CD4-positive, alpha-beta T cell treated with Interleukin-2 at 100 ng/mL for 4 hours (primary cell): Measurements from ENCODE around the gene RND1.
"Not testable (repeated sequence)": the region's sequence is repeated elsewhere in the genome, so short reads cannot be mapped to it uniquely, and the experiment has no call there.

Experiments used
- DNase-seq: peaks from one replicate; pipeline ENCODE4 v3.0.0-alpha.2; 2020; ENCODE audit warnings: low spot score

RND1 gene

DNA sequence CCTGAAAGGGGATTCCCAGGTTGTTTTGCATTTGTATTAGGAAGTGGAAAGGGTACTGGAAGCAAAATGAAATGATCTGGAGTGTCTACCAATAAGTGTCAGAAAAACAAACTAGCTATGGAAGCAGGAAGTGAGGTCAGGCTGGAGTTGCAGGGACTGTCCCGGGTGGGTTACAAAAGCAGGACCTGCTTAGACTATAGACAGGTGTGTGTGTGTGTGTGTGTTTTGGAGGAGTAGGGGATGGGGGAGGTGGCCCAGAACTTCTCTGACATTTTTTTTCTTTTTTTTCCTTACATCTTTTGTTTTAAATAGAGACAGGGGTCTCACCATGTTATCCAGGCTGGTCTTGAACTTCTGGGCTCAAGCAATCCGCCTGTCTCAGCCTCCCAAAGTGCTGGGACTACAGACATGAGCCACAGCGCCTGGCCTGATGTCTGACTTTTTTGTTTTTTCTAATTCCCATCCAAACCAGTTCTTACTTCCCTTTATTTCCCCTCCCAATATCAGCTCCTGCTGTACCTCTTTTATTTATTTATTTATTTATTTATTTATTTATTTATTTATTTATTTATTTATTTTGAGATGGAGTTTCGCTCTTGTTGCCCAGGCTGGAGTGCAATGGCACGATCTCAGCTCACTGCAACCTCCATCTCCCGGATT lies 512 bp upstream of the RND1 start:
- no peak for DNase-seq

DNA sequence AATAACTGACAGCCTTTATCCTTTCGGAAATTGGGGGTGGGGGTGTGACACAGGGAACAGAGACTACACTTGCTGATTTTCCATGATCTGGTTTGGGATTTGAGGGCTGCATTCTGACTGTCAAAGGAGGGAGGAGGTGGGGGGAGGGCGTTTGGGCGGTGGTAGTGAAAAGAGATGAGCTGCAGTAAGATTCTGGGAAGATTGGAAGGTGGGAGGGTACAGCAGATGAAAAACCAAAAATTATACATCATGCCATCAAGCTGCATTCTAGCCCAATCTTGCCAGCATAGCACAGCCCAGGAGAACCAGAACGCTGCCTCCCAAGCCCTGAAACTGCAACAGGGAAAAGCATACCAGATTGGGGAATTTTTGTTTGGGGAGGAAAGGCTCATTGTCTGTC lies 2.4 kb downstream of the RND1 start:
- DNase-seq = no peak

DNA sequence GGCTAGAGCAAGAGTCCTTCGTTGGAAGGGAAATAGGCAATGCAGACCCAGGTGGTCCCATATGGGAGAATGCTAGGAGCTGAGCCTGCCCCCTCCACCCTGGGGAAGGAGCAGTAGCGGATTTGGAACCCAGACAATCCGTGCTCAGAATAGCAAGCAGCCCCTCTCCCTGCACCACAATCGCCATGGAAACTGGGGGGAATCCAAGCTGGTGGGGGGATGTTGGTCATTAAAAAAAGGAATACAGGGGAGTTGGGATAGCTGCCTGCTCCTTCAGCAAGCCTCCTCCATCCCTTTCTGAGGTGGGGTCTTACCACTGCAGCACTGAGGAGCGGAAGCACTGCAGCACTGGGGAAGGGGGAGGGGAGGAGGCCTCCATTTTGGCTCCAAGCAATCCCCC lies 2.9 kb downstream of the RND1 start:
- no peak for DNase-seq

DNA sequence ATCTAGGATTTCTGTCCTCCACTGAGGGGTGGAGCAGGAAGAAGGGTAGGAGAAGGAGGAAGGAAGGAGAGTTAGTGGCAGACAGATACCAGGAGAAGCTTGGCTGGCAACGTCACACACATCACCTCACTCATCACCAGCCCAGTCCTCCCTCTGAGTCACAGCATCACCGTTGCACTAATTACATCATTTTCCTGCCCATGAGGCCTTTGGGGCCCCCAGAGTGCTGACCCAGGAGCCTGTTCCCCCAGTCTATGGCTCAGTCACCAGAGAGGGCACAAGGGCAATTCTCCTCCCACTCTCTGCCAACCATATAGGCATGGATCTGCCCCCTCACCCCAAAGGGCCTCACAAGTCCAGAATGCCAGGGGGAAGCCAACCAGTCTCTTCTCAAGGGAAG lies 4.6 kb downstream of the RND1 start:
- no peak for DNase-seq

DNA sequence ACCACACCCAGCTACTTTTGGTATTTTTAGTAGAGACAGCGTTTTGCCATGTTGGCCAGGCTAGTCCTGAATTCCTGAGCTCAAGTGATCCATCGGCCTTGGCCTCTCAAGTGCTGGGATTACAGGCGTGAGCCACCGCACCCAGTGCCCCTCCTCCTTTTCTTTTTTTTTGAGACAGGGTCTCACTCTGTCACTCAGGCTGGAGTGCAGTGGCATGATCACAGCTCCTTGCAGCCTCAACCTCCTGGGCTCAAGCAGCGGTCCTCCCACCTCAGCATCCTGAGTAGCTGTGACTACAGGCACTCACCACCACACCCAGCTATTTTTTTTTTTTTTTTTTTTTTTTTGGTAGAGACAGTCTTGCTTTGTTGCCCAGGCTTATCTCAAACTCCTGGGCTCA lies 5.4 kb downstream of the RND1 start:
- not testable (repeated sequence) for DNase-seq

DNA sequence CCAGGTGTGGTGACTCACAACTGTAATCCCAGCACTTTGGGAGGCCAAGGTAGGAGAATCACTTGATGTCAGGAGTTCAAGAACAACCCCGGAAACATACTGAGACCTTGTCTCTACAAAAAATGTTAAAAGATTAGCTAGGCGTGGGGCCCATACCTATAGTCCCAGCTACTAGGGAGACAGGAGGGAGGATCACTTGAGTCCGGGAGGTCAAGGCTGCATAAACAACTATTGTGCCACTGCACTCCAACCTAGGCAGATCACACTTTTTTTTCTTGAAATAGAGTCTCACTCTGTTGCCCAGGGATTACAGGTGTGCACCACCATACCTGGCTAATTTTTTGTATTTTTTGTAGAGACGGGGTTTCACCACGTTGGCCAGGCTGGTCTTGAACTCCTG lies 6.1 kb downstream of the RND1 start:
- DNase-seq = no peak

DNA sequence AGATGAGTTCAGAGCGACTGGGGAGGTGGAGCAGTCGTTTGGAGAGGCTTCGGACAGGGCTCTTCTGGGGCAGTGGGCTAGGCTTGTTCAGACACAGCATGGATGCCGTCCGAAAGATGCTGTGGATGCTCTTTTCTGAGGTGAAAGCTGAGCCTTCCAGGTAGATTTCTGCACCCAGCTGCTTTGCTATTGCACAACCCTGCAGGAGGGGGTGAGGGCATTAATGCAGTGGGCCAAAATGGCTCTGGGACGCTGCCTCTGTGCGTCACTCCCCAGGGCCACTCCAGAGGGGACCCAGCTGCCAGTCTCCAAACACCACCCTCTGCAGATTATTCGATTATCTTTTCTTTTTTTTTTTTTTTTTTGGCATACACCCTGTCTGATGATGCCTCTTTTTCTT lies 7.6 kb downstream of the RND1 start:
- DNase-seq = no peak

DNA sequence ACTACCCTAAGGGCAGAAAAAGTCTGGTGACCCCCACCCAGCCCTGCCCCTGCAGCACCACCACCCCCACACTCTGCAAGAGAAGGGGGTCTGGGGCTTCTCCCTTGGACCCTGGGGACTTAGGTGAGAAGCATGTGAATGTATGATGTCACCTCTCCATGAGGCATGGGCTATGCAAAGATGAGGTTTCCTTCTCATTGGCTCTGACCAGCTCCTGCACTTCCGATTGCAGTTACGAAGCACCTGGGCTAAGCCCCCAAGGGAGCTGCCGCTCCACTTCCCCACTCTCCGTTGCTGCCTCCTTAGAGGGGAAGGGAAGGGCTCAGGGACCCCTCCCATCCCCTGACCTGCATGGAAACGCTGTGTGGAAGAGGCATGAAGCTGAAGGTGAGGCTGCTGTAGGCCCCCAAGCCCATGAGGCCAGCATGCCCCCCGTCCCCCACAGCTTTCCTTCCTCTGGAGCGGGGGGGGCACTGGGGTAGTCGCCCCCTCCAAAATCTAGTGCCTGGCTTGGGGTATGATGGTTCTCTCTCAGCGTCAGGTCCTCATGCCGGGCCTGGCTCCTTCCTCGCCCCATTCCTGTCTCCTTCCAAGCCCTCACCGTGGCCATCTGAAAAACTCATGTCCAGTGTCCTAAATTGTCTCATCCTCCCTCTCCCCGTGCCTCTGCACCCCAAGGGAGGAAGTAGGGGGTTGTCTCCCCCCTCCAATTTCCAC lies 8.2 kb downstream of the RND1 start:
- no peak for DNase-seq

DNA sequence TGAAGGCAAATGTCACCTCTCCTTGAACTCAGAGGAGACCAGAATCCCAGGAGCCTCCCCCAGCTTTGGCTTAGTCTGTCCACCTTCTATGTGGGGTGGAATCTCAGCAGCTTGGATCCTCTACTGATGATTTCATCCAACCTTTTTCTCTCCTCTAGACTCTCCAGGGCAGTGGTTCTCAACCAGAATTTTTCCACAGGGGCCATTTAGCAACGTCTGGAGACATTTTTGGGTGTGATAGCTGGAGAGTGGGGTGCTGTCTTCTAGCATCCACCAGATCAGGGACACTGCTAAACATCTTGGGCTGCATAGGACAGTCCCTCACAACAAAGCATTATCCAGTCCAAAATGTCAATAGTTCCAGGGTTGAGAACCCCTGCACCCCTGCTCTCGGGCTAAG lies 9.3 kb downstream of the RND1 start:
- no peak for DNase-seq

DNA sequence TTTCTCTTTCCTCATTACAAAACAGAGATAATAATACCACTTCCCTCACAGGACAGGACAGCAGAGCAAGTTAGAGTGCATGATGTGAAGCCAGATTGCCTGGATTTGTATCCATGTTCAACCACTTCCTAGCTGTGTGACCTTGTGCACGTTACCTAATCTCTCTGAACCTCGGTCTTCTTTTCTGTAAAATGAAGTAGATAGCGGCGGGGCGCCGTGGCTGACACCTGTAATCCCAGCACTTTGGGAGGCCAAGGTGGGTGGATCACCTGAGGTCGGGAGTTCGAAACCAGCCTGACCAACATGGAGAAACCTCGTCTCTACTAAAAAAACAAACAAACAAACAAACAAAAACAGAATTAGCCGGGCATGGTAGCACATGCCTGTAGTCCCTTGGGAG lies 10.7 kb downstream of the RND1 start:
- DNase-seq = not testable (repeated sequence)

DNA sequence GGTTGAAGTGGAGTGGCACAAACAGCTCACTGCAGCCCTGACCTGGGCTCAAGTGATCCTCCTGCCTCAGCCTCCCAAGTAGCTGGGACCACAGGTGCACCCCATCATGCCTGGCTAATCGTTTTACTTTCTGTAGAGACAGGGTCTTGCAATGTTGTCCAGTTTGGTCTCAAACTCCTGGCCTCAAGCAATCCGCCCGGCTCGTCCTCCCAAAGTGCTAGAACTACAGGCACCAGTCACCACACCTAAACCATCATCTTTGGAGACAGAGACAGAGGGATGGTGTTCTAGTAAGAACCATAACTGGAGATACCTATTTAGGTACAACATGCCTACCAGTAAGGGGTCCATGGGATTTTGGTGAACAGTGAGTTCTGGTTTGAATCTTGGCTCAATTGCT lies 11.2 kb downstream of the RND1 start:
- no peak for DNase-seq

DNA sequence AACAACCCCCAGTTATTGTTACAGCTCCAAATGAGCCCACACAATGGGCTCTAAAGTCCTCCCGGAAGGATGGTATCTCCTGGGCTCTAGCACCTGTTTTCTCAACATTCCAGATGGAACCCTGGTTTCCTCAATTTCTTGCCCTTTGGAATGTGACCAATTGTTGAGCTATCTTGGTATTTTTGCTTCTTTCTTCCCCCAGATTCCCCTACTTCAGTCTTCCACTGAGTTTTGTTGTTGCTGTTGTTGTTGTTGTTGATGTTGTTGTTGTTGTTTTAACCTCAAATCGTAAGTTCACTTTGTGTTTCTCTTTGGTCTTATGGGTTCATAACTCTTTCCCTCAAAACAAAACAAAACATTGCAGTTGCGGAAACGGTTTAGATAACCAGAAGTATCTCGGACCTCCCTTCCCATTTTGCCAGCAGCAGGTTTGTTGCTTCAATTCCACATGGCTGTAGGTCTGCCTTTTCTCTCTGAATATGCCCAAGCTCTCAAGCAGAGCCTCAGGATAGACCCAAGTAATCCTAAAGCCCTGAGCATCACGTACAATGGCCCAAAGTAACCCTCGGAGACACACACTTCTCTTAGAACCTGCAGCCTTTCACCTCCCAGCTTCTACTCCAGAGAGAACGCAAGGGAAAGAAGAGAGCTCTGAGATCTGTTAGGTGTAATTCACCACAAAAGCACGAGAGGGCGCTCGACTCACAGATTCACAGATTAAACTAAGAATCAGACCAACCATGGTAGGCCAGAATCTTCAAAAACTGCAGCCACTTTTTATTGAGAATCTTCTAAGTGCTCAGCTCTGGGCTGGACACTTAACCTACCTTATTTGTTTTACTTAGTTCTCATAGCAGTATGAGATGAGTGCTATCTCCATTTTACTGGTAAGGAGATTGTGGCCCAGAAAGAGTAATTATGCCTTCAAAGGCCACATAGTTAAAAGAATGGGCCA lies 12.7 kb downstream of the RND1 start:
- DNase-seq = peak; percentile 94

DNA sequence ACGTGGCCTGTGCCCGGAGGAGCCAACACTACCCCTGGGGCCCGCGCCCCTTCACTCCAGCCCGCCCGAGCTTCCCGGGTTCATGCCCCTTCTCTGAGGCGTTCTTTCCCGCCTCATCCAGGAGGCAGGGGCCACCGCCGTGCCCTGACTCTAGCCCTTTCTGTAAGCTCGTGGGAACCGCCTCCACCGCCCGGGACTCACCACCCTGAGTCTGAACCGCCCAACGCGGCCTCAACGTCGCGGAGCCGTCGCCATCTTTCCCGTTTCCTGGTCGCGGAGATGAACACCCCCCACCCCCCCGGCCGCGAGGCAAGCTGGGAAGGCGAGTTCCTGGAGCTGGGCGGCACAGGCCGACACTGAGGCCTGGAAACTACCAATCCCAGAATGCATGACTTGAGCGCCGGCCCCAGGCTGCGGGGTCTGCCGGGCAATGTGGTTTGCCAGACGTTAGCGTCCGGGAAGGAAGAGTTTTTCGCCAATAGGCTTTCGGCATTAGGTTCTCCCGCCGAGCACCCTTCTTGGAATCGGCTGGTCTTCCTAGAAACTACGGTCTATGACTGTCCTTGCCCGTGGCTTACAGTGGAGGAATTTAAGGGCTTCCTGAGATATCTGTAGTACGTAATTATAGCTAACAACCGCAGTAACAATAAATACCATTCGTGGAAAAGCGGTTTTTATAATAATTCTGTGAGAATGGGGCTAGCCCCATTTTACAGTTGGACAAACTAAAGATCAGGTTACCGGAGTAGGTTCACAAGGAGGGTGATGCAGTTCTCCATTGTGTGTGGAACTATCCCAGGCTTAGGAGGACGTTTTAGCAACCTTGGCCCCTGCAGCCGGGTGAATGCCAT lies 13.6 kb downstream of the RND1 start, which contains the start of gene DDX23:
DDX23 (minus strand) TSS at position 281 of the 851 bp plus-strand sequence. CDS start 6,381 bp downstream, outside the sequence.
- DNase-seq = peak; percentile 98

DNA sequence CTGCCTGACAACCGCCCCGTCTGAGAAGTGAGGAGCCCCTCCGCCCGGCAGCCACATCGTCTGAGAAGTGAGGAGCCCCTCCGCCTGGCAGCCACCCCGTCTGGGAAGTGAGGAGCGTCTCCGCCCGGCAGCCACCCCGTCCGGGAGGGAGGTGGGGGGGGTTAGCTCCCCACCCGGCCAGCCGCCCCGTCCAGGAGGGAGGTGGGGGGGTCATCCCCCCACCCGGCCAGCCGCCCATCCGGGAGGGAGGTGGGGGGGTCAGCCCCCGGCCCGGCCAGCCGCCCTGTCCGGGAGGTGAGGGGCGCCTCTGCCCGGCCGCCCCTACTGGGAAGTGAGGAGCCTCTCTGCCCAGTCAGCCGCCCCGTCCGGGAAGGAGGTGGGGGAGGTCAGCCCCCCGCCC lies 23.6 kb downstream of the RND1 start:
- not testable (repeated sequence) for DNase-seq

DNA sequence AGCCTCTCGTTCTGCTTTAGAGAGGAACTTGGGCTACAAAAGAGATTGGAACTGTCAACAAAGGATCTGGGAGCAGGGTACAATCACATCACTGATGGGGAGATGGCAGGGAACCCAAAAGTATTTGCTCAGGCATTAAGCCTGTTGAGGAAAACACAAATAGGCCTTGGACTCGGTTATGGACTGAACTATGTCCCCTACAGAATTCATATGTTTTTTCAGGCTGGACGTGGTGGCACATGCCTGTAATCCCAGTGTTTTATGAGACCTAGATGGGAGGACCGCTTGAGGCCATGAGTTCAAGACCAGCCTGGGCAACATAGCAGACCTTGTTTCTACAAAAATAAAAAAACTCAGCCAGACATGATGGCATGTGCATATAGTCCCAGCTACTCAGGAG lies 27.6 kb downstream of the RND1 start:
- DNase-seq = no peak

DNA sequence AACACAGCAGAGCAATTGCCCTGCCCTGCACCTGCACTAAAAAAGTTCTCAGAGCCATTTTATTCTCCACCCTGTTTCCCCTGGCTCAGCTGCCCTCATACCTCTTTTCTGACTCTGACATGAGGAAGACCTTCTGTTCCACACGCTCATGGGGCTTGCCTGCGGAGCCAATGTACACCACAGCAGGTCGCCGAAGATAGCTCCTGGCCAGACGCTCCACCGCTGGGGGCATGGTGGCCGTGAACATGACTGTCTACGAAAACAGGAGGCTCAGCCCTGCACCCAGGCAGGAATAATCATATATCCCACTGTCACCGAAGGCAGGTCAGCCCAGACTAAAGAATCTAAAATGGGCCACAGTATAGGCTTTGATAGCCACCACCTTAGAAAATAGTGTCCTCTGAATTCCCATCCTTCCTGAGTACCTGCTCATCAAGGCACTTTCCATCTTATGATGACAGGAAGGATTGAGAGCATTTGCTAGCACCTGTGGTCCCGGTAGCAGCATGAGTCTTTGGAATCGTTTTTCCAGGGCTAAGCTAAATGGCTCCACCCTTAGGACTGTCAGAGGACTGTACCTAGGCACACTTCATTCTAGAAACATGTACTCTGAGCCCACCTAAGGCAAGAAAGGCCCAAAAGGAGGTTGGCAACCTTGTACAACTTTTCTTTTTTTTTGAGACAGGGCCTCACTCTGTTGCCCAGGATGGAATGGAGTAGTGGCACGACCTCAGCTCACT lies 33.2 kb downstream of the RND1 start:
- no peak for DNase-seq

DNA sequence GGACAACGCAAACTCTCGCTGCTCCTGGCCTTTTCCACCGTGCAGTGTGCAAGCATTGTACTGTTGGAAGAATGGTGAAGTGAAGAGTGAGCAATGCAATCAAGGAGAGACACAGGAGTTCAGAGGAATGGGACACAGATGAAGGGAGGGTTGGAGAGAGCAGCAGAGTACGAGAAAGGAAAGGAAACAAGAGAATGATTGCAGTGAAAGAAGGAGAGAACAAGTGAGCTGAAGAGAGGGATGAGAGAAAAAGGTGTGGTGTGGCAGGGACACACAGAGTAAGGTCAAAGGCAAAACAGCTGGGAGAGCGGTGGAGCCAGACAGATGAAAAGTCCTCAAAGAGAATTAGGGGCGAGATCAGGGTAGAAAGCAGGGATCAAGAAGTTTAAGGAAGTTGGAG lies 34.4 kb downstream of the RND1 start:
- DNase-seq = no peak

DNA sequence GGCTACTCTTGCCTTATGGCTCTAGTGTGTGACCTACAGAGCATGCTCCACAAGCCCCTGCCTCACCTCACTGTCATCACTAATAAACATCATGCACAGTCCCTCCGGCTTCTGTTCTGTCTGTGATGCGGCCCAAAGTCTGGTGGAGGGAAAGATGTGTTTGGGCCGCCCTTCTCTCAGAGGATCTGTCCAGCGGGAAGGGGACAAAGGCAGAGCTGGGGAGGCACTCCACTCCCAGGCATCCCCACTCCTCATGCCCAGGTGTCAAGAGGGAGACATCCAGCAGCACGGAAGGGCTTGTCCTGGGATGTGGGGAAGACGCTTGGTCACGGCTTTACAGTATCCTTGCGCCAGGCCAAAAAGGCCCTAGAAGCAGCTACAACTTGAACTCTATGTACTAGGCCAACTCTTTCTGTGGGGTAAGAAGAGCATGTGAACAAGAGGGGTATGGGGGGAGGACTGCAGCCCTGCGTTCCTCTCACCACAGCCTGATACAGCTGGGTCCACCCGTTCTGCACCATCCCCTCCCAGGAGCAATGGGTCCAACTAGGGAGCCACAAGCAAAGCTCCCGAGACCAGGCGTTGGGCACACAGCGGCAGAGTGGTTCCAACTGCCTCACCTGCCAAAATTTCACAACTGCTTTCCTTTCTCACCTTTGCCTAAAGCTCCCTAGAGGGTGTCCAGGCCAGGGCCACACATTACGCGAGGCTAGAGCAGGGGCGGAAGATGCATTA lies 36.7 kb downstream of the RND1 start:
- no peak for DNase-seq

DNA sequence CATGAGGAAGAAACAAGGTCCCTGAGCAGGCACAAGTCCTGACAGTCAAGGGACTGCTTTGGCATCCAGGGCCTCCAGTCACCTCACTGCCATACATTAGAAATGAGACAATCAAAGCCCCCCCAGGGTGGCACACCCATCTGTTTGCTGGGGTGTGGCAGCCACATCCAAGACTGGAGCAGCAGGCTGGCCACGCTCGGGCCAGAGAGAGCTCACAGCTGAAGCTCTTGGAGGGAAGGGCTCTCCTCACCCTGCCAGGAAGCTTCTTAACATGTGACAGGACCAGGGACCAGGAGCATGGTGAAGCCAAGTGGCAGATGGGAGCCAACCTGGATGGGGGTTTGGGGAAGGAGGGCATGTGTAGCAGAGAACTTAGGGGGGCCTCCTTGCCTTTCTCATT lies 37.4 kb downstream of the RND1 start:
- no peak for DNase-seq

DNA sequence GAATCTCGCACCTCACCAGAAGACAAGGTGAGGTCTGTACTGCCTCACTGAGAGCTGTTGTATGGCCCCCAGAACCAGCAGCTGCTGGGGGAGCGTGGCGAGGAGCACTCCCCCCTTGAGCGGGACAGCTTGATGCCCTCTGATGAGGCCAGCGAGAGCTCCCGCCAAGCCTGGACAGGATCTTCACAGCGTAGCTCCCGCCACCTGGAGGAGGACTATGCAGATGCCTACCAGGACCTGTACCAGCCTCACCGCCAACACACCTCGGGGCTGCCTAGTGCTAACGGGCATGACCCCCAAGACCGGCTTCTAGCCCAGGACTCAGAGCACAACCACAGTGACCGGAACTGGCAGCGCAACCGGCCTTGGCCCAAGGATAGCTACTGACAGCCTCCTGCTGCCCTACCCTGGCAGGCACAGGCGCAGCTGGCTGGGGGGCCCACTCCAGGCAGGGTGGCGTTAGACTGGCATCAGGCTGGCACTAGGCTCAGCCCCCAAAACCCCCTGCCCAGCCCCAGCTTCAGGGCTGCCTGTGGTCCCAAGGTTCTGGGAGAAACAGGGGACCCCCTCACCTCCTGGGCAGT lies 38.1 kb downstream of the RND1 start:
- no peak for DNase-seq
